Endothelial cell (in vitro differentiated cells): ENCODE results near the gene KLHL34. TPM values are rescaled to one million over a fixed set of nuclear protein-coding genes. Genes with fewer than 3 reads are reported as not detected.

Source experiments
- DNase-seq: peaks from one replicate; pipeline ENCODE4 v3.0.0; 2021; ENCODE audit warnings: low spot score
- H3K27ac Mint-ChIP-seq: one replicate; pipeline ENCODE4 v1.8.0; 2021; ENCODE audit warnings: mixed read lengths, inconsistent platforms; ENCODE audit not compliant: unreplicated experiment
- H3K27me3 Mint-ChIP-seq: one replicate; pipeline ENCODE4 v1.8.0; 2021; ENCODE audit warnings: mild to moderate bottlenecking, moderate library complexity, mixed read lengths, inconsistent platforms; ENCODE audit not compliant: unreplicated experiment
- H3K36me3 Mint-ChIP-seq: one replicate; pipeline ENCODE4 v1.8.0; 2021; ENCODE audit warnings: mild to moderate bottlenecking, low read depth, mixed read lengths, inconsistent platforms; ENCODE audit not compliant: unreplicated experiment
- H3K4me1 Mint-ChIP-seq: one replicate; pipeline ENCODE4 v1.8.0; 2021; ENCODE audit warnings: mild to moderate bottlenecking, mixed read lengths, inconsistent platforms; ENCODE audit not compliant: unreplicated experiment
- H3K4me3 Mint-ChIP-seq: one replicate; pipeline ENCODE4 v1.8.0; 2021; ENCODE audit warnings: mild to moderate bottlenecking, mixed read lengths, inconsistent platforms; ENCODE audit not compliant: unreplicated experiment
- H3K9me3 Mint-ChIP-seq: one replicate; pipeline ENCODE4 v1.8.0; 2021; ENCODE audit warnings: mixed read lengths, inconsistent platforms; ENCODE audit not compliant: unreplicated experiment
- CTCF ChIP-seq: fragments of 200-600 bp; sonication (generic); IDR thresholded peaks from one replicate; pipeline ENCODE4 v1.5.0; 2021; ENCODE audit warnings: antibody characterized with exemption; ENCODE audit not compliant: unreplicated experiment
- long read RNA-seq: library from polyadenylated mRNA; unstranded; transcript quantifications from one replicate; pipeline ENCODE4 v2.0.0, GENCODE V29; 2020; ENCODE audit not compliant: unreplicated experiment
- total RNA-seq: library from RNA; stranded (reverse); fragmentation: NEBNext Ultra II Directional; extraction: Animal tissue kit (Norgen Biotek cat#: 25700); gene quantifications from one replicate; pipeline ENCODE4 v1.2.1, GENCODE V29; 2021; ENCODE audit not compliant: unreplicated experiment

The KLHL34 gene
- not detected for total RNA-seq
- long read RNA-seq = 0 reads

GRCh38 chrX:21658152-21658737, at the start of gene KLHL34:
Gene KLHL34 (minus strand): TSS chrX:21658330. CDS start chrX:21657788, 542 bp downstream.
- H3K36me3 Mint-ChIP-seq = peaks cover 3% of the 10 kb centered on the region
- peak within 1 kb of the TSS; percentile 82 for H3K4me3 Mint-ChIP-seq
- peaks cover 3% of the 10 kb centered on the region for H3K4me1 Mint-ChIP-seq
- no peak for TF ChIP-seq CTCF
- peaks cover 2% of the 10 kb centered on the region for H3K27me3 Mint-ChIP-seq
- H3K9me3 Mint-ChIP-seq = no peaks in the 10 kb centered on the region
- H3K27ac Mint-ChIP-seq = no peak within 1 kb of the TSS
- peak; percentile 6 for DNase-seq

GRCh38 chrX:21705225-21705624, 47.1 kb upstream of the KLHL34 start:
- no peaks in the 10 kb centered on the region for H3K36me3 Mint-ChIP-seq
- no peaks in the 10 kb centered on the region for H3K27me3 Mint-ChIP-seq
- no peak for TF ChIP-seq CTCF
- no peak overlapping the region for H3K4me3 Mint-ChIP-seq
- H3K4me1 Mint-ChIP-seq = no peaks in the 10 kb centered on the region
- no peak overlapping the region for H3K27ac Mint-ChIP-seq
- H3K9me3 Mint-ChIP-seq = no peaks in the 10 kb centered on the region
- DNase-seq = no peak

- no peak for TF ChIP-seq CTCF
- Mint-ChIP-seq H3K4me1 (no peaks in the 10 kb centered on the region), H3K36me3 (no peaks in the 10 kb centered on the region), H3K27me3 (no peaks in the 10 kb centered on the region), H3K4me3 (no peak overlapping the region), H3K9me3 (no peaks in the 10 kb centered on the region), H3K27ac (no peak overlapping the region)
- no peak for DNase-seq
Observed at GRCh38 chrX:21702725-21703124, 44.6 kb upstream of the KLHL34 start.

GRCh38 chrX:21700967-21701366, 42.8 kb upstream of the KLHL34 start:
- Mint-ChIP-seq H3K27me3 (no peaks in the 10 kb centered on the region), H3K4me1 (no peaks in the 10 kb centered on the region), H3K27ac (no peak overlapping the region), H3K36me3 (no peaks in the 10 kb centered on the region), H3K4me3 (no peak overlapping the region), H3K9me3 (no peaks in the 10 kb centered on the region)
- no peak for DNase-seq
- no peak for TF ChIP-seq CTCF

GRCh38 chrX:21700275-21700674, 42.1 kb upstream of the KLHL34 start:
- Mint-ChIP-seq H3K27ac (no peak overlapping the region), H3K27me3 (no peaks in the 10 kb centered on the region), H3K36me3 (no peaks in the 10 kb centered on the region), H3K4me1 (no peaks in the 10 kb centered on the region), H3K9me3 (no peaks in the 10 kb centered on the region), H3K4me3 (no peak overlapping the region)
- no peak for TF ChIP-seq CTCF
- no peak for DNase-seq
